GM19035 (cell line): ENCODE measurements around the gene AKNA.

Experiments used
- ATAC-seq: cut with Tn5 transposase; IDR thresholded peaks from one replicate; pipeline ENCODE4 v1.9.1; 2021; ENCODE audit not compliant: unreplicated experiment

AKNA gene

DNA sequence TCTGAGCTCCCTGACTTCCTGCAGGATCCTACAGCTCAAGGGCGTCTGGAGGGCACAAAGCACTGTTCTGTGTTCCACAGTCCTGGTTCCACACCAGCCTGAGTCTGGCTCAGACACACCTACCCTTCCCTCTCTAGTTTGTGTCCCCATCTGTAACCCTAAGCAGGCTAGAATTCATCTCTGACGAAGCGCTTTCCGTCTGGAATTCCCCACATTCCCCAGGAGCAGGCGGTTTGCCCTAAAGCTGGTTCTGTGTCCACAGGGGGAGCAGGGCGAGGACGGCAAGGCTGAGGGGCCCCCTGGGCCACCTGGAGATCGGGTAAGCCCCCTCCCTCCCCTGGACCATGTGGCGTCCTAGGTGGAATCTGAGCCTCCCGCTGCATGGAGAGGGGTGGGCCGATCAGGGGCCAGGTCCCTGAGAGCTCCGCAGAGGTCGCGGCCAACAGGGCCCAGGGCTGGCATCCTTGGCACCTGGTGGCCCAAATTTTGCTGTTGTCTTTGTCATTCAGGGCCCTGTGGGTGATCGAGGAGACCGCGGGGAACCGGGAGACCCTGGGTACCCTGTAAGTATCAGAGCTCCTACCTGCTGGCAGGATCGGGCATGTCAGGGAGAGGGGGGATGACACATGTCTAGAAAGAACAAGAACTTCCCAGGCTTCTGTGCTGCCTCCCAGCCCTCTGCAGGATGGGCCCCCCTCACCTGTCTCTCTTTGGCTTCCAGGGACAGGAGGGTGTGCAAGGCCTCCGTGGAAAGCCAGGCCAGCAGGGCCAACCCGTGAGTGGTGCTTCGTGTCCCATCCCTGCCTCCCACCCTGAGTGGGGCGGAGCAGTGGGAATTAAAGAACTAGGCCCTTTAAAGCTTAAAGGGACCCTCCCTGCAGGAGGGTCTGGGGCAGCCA, 99.3 kb downstream of the AKNA start:
- no peak for ATAC-seq

DNA sequence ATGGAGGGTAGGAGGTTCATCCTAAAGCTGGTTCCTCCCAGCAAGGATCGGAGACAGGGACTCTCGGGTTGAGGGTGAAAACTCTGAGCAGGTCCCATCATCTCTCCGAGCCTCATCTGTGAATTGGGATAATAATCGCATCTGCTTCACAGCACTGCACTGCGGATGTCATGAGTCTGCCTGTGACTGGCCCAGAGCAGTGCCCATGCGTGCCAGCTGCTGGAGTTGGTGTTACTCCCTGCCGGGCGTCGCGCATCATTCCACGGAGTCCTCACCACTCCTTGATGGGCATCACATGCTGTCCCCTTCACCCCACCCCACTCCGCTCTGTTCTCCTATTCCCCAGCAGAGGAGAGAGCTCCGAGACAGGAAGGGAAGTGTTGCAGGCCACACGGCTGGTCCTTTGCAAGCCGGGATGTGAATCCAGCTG, 100.0 kb downstream of the AKNA start:
- ATAC-seq = no peak

DNA sequence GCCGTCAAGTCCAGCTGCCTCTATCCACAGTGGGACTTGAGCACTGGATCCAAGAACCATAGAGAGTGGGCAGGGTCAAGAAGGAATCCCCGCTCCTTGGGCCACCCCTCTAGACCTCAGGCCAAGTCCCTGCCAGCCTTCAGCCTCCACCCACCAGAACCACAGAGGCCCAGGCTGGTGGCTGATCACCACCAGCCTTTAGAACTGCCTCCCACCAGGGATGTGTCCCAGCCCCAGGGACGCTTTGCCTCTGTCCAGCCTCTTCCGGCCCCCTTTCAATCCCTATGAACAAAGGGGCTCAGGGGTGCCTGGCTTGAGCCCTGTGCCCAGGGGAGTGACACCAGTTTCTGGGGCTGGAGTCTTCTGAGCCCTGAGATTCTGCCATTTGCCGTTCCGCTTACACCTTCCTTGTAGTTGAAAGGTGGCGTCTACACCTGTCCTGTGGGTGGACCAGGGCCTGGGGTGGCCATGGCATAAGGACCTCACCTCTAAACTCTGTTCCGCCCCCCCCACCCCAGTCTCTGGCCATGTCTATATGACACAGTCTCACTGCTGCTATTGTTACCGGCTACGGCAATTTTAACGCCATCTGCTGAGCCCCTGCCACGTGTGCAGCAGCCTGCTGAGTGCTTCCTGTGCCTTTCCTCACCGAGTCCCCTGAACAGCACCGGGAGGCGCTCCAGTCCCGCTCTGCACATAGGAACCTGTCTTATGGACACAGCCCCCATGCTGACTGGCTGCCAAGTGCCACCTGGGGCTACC, 100.6 kb downstream of the AKNA start:
- ATAC-seq = no peak

DNA sequence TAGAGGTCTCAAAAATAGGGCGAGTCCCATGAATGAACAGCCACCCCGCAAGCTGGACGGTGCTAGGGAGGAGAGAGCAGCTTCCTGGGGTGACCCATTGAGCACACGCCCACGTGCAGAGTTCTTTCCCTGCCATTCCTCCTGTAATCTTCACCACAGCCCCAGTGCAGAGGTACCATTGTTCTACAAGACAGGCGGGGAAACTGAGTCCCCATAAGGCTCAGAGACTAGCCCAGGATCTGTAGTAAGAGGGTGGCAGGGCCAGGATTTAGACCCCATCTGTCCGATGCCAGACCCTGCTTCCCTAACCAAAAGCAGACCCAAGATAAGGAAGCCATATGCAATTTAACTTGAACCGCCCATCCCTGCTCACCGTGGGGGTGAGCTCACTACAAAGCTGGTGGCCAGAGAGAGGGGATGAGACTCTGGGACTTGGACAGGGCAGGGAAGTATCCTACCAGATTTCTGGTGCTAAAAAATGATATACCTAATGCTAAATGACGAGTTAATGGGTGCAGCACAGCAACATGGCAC, 101.6 kb downstream of the AKNA start:
- no peak for ATAC-seq

DNA sequence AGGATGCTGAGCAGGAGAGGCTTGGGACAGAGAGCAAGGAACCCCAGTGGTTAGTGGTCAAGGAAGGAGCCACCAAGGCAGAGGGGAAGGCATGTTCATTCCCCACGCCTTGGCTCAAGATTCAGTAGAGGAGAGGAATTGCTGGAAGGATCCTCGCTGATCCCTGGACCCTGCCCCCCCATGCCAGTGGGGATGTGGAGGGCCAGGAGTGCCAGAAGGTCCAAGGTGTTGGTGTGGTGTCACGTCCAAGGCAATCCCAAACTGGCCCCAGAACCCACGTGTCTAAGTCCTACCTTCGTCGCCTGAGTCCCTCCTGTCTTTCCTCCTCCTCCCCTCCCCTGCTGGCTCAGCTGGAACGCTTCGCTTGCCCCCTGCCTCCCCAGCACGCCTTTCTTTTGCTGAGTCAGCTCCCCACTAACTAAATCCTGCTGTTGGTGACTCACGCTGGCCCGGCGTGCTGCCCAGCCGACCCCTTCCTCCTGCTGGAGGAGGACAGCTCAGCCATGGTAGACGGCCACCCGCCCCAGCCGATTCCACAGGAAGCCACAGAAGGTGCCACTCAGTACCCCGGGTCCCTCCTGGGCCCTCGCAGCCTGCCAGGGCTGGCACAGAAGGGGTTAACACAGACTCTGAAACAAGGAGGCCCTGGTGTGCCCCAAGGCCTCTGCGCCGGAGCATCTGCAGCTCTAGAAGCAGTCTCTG, 102.5 kb downstream of the AKNA start:
- ATAC-seq = no peak

DNA sequence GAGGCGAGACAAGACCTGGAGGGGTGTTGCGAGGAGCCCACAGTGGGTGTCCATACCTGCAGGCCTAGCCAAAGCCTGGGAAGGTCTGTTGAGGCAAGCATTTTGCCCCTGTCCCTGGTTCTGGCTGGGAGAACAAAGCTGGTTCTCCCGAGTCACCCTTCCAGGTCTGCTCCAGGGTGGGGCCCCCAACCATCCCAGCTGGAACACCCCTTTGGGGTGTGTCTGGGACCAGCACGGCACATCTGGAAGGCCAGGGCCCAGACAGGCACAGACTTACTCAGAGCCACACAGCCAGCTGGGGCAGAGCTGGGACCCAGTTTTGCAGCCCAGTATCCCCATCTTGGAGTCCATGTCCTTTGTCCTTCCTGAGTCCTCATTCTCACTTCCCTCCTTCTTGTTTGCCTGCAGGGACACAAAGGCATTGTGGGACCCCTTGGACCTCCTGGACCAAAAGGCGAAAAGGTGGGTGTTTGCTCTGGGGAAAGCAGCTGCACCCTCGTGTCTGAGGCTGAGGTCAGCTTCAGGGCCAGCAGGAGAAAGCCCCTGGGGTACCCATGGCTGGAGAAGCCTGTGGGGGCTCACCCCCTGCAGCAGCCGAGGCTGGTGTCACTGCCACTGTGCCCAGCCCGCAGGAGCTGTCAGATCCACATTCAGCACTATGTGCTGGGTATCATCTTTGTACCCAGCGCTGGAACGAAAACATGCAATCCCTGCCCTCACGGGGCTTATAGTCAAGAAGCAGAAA, 103.3 kb downstream of the AKNA start:
- ATAC-seq = no peak
